HCT116 (cell line): ENCODE data around the gene ZBTB20. TPM values are rescaled to one million over a fixed set of nuclear protein-coding genes. Genes with fewer than 3 reads are reported as not detected.

Experiments used
- ATAC-seq: fragments of 200-7000 bp; cut with Tn5 transposase; 2 replicates; pipeline ENCODE4 v1.9.1; 2020; ENCODE audit warnings: mild to moderate bottlenecking, moderate library complexity
- BruUV-seq: library from RNA; stranded (reverse); fragments of 400-500 nt; replicated peaks from 2 replicates; lab custom pipeline; 2021; lab: Mats Ljungman, UMichigan
- CTCF ChIA-PET: fragments of 300-600 bp; sonication (Branson Sonifier 250); formaldehyde crosslinking; loops from one replicate; lab custom pipeline; 2021; ENCODE audit warnings: antibody characterized with exemption; lab: Charles Lee
- POLR2A ChIA-PET: fragments of 300-600, 350-600 bp; sonication (Branson Sonifier 250); formaldehyde crosslinking; loops from one replicate; lab custom pipeline; 2021; ENCODE audit warnings: antibody characterized with exemption; lab: Charles Lee
- RAD21 ChIA-PET, 2 experiments: fragments of 300-600 bp; sonication (Branson Sonifier 250); formaldehyde crosslinking; loops; one replicate each; lab custom pipeline; 2023; ENCODE audit warnings: low total read pairs in 2 of 2; ENCODE audit not compliant: uncharacterized antibody in 2 of 2, unreplicated experiment in 2 of 2, low non-redundant PET in 1 of 2; lab: Charles Lee
- DNase-seq: peaks from one replicate; pipeline ENCODE4 v3.0.0-alpha.2; 2010; ENCODE audit warnings: low read depth, low spot score
- H2AFZ ChIP-seq: fragments of 200-600 bp; shearing (Covaris generic), sonication (generic); 2 replicates; pipeline ENCODE4 v1.6.1; 2017; ENCODE audit warnings: low read depth, mixed run types, mixed read lengths, antibody characterized with exemption, low read length; ENCODE audit not compliant: poor library complexity, severe bottlenecking
- H3K27ac ChIP-seq: 2 replicates; pipeline ENCODE4 v1.5.1; 2012; ENCODE audit warnings: low read depth, low read length
- H3K27me3 ChIP-seq: fragments of 200-600 bp; sonication (generic); 2 replicates; pipeline ENCODE4 v1.6.1; 2016; ENCODE audit warnings: mixed run types, low read length, mixed read lengths; ENCODE audit not compliant: insufficient read depth
- H3K36me3 ChIP-seq, 2 experiments: fragments of 200-500 bp in 1 of 2; fragments of 200-600 bp in 1 of 2; sonication (Bioruptor generic) in 1 of 2; sonication (generic) in 1 of 2; 2 replicates each; pipeline versions ENCODE4 v1.5.1 to v1.6.1; 2014 to 2016; ENCODE audit warnings: low read length in 2 of 2, inconsistent platforms in 1 of 2, mixed read lengths in 1 of 2, mixed run types in 1 of 2; ENCODE audit not compliant: insufficient read depth in 2 of 2, control insufficient read depth in 1 of 2
- H3K4me1 ChIP-seq, 2 experiments: fragments of 200-600 bp in 1 of 2; sonication (generic) in 1 of 2; 2 replicates each; pipeline versions ENCODE4 v1.5.1 to v1.6.1; 2012 to 2017; ENCODE audit warnings: low read length in 2 of 2, inconsistent platforms in 1 of 2, mild to moderate bottlenecking in 1 of 2, mixed read lengths in 1 of 2, mixed run types in 1 of 2, moderate library complexity in 1 of 2; ENCODE audit not compliant: insufficient read depth in 2 of 2, control insufficient read depth in 1 of 2
- H3K4me2 ChIP-seq: fragments of 200-600 bp; sonication (generic); 2 replicates; pipeline ENCODE4 v1.6.1; 2017; ENCODE audit warnings: mixed run types, low read length, mixed read lengths
- H3K4me3 ChIP-seq, 2 experiments: fragments of 200-600 bp in 1 of 2; sonication (generic) in 1 of 2; replicated peaks in 1 of 2; 2 replicates each; pipeline ENCODE4 v1.5.1; 2011 to 2016; ENCODE audit warnings: low read length in 2 of 2, control low read depth in 1 of 2, low read depth in 1 of 2, mild to moderate bottlenecking in 1 of 2, mixed read lengths in 1 of 2, mixed run types in 1 of 2
- H3K79me2 ChIP-seq: fragments of 200-600 bp; sonication (generic); 2 replicates; pipeline ENCODE4 v1.6.1; 2017; ENCODE audit warnings: mild to moderate bottlenecking, mixed run types, low read length, moderate library complexity, mixed read lengths; ENCODE audit not compliant: insufficient read depth
- H3K9ac ChIP-seq: fragments of 200-600 bp; sonication (generic); 2 replicates; pipeline ENCODE4 v1.6.1; 2016; ENCODE audit warnings: low read length, mixed read lengths
- H3K9me2 ChIP-seq: fragments of 200-600 bp; sonication (generic), shearing (Covaris generic); 2 replicates; pipeline ENCODE4 v1.6.1; 2017; ENCODE audit warnings: mixed run types, mild to moderate bottlenecking, moderate library complexity; ENCODE audit not compliant: insufficient read depth
- H3K9me3 ChIP-seq, 2 experiments: fragments of 200-500 bp in 1 of 2; fragments of 200-600 bp in 1 of 2; sonication (Bioruptor generic) in 1 of 2; sonication (generic) in 1 of 2; 2 replicates each; pipeline ENCODE4 v1.6.1; 2014 to 2017; ENCODE audit warnings: low read length in 2 of 2, mixed read lengths in 2 of 2, inconsistent platforms in 1 of 2, low read depth in 1 of 2, mild to moderate bottlenecking in 1 of 2, mixed run types in 1 of 2, moderate library complexity in 1 of 2; ENCODE audit not compliant: control insufficient read depth in 1 of 2, insufficient read depth in 1 of 2
- H4K20me1 ChIP-seq: fragments of 200-600 bp; sonication (generic), shearing (Covaris generic); 2 replicates; pipeline ENCODE4 v1.6.1; 2017; ENCODE audit warnings: mixed run types, mild to moderate bottlenecking, moderate library complexity; ENCODE audit not compliant: insufficient read depth
- ATF3 ChIP-seq: IDR thresholded peaks from 2 replicates; pipeline ENCODE4 v1.6.1; 2012
- CBX3 ChIP-seq: IDR thresholded peaks from 2 replicates; pipeline ENCODE4 v1.6.1; 2012; ENCODE audit warnings: low read depth
- CEBPB ChIP-seq: IDR thresholded peaks from 2 replicates; pipeline ENCODE4 v1.6.1; 2012; ENCODE audit warnings: low read depth
- EGR1 ChIP-seq: IDR thresholded peaks from 2 replicates; pipeline ENCODE4 v1.6.1; 2012; ENCODE audit warnings: low read depth
- EZH2 ChIP-seq: fragments of 200-600 bp; sonication (generic); IDR thresholded peaks from 2 replicates; pipeline ENCODE4 v1.6.1; 2017; ENCODE audit warnings: antibody characterized with exemption, mixed run types
- JUND ChIP-seq: IDR thresholded peaks from 2 replicates; pipeline ENCODE4 v1.6.1; 2012
- MAX ChIP-seq: IDR thresholded peaks from 2 replicates; pipeline ENCODE4 v1.6.1; 2012
- POLR2A ChIP-seq: IDR thresholded peaks from 2 replicates; pipeline ENCODE4 v1.7.0; 2011; ENCODE audit warnings: borderline replicate concordance; ENCODE audit not compliant: insufficient read depth, insufficient read length; ENCODE audit errors: extremely low read depth
- REST ChIP-seq: IDR thresholded peaks from 2 replicates; pipeline ENCODE4 v1.6.1; 2012; ENCODE audit warnings: low read depth
- SP1 ChIP-seq: IDR thresholded peaks from 2 replicates; pipeline ENCODE4 v1.6.1; 2012; ENCODE audit warnings: low read depth
- TCF7L2 ChIP-seq: IDR thresholded peaks from 2 replicates; pipeline ENCODE4 v1.7.0; 2011; ENCODE audit warnings: borderline replicate concordance, inconsistent platforms; ENCODE audit not compliant: insufficient read depth, insufficient read length; ENCODE audit errors: extremely low read depth
- YY1 ChIP-seq: IDR thresholded peaks from 2 replicates; pipeline ENCODE4 v1.6.1; 2011; ENCODE audit warnings: low read length, low read depth, moderate library complexity, mild to moderate bottlenecking; ENCODE audit not compliant: insufficient replicate concordance; ENCODE audit errors: extremely low read depth
- ZBTB33 ChIP-seq: IDR thresholded peaks from 2 replicates; pipeline ENCODE4 v1.6.1; 2011; ENCODE audit warnings: mild to moderate bottlenecking, low read length, moderate library complexity; ENCODE audit not compliant: insufficient replicate concordance; ENCODE audit errors: extremely low read depth
- ZFX ChIP-seq: fragments of 450-650 bp; IDR thresholded peaks from 2 replicates; pipeline ENCODE4 v1.6.1; 2017
- intact Hi-C: fragments of 100-400 bp; cut with micrococcal nuclease; formaldehyde crosslinking; loops from 2 replicates; pipeline ENCODE4 v1.10.0; 2022
- total RNA-seq: library from RNA; stranded (reverse); gene quantifications from one replicate; pipeline ENCODE4 v1.2.1, GENCODE V29; 2021; ENCODE audit not compliant: unreplicated experiment

ZBTB20 gene
- total RNA-seq, 1 experiment from 2014 or later = 42.1 TPM

GRCh38 chr3:114286266-114286665 lies 860.8 kb downstream of the ZBTB20 start (continued):
- TF ChIP-seq REST (no peak), EGR1 (no peak)

GRCh38 chr3:114285648-114286230 lies 861.3 kb downstream of the ZBTB20 start:
- DNase-seq (no peak), ATAC-seq (no peak)
- no peak overlapping the region for H3K4me2 ChIP-seq
- no peak overlapping the region for H3K4me3 ChIP-seq
- no peak overlapping the region for H3K27ac ChIP-seq
- CTCF ChIA-PET = interaction anchor here (0.8 to 1.6 kb wide), 2 partner anchors 13 to 51 kb away, joined by 3 read pairs; no protein-coding TSS in a partner anchor
- no peak overlapping the region for H3K9ac ChIP-seq
- intact Hi-C loops = no loop called here
- POLR2A ChIA-PET = no interaction called here
- no peaks in the 10 kb centered on the region for H3K9me2 ChIP-seq
- RAD21 ChIA-PET = no interaction called here
- peaks cover 0 to 2% of the 10 kb centered on the region in 2 experiments; a peak in 1 of 4 replicates for H3K4me1 ChIP-seq
- no peaks in the 10 kb centered on the region for H3K36me3 ChIP-seq
- no peaks in the 10 kb centered on the region; the same call in 1 of the 2 replicates for H4K20me1 ChIP-seq
- H3K9me3 ChIP-seq = no peaks in the 10 kb centered on the region
- BruUV-seq = no TSS peak
- H3K27me3 ChIP-seq = no peaks in the 10 kb centered on the region
- TF ChIP-seq MAX (no peak), TCF7L2 (no peak), ZBTB33 (no peak), ATF3 (no peak), CBX3 (no peak), POLR2A (no peak), SP1 (no peak), ZFX (no peak), CEBPB (no peak), JUND (no peak), EZH2 (no peak), REST (no peak), YY1 (no peak)
- no peak overlapping the region for H2AFZ ChIP-seq
- H3K79me2 ChIP-seq = no peaks in the 10 kb centered on the region
